WERI-Rb-1 (cell line): ENCODE results near the gene MX2.
"Not testable (repeated sequence)": the region's sequence is repeated elsewhere in the genome, so short reads cannot be mapped to it uniquely, and the experiment has no call there.

Source experiments
- DNase-seq: peaks from one replicate; pipeline ENCODE4 v3.0.0-alpha.2; 2020
- H3K27ac ChIP-seq: fragments of 250-450 bp; sonication (Bioruptor Pico); 2 replicates; pipeline ENCODE4 v1.5.1; 2020; ENCODE audit warnings: mild to moderate bottlenecking, moderate library complexity
- H3K27me3 ChIP-seq: fragments of 250-450 bp; sonication (Bioruptor Pico); 2 replicates; pipeline ENCODE4 v1.5.1; 2021; ENCODE audit warnings: mild to moderate bottlenecking, low read depth, moderate library complexity; ENCODE audit not compliant: insufficient read depth, severe bottlenecking
- H3K36me3 ChIP-seq: fragments of 250-450 bp; sonication (Bioruptor Pico); 2 replicates; pipeline ENCODE4 v1.5.1; 2020; ENCODE audit warnings: mild to moderate bottlenecking, moderate library complexity
- H3K4me3 ChIP-seq: 2 replicates; pipeline ENCODE4 v1.5.1; 2011; ENCODE audit warnings: low read depth, mild to moderate bottlenecking, control low read depth, low read length
- H3K9me3 ChIP-seq: fragments of 250-450 bp; sonication (Bioruptor Pico); 2 replicates; pipeline ENCODE4 v1.5.1; 2021; ENCODE audit warnings: mild to moderate bottlenecking, moderate library complexity; ENCODE audit not compliant: severe bottlenecking
- CTCF ChIP-seq: IDR thresholded peaks from 2 replicates; pipeline ENCODE4 v1.5.1; 2011; ENCODE audit warnings: low read depth, mild to moderate bottlenecking, control low read depth, inconsistent platforms, low read length

The MX2 gene

GRCh38 chr21:41361786-41362604 is at the start of gene MX2:
MX2 (plus strand) TSS chr21:41362027; CDS start chr21:41376907, 14,880 bp downstream.
- no peak within 1 kb of the TSS for H3K27ac ChIP-seq
- H3K36me3 ChIP-seq: no peaks in the 10 kb centered on the region
- TF ChIP-seq CTCF: no peak
- no peaks in the 10 kb centered on the region for H3K27me3 ChIP-seq
- H3K4me3 ChIP-seq: no peak within 1 kb of the TSS
- DNase-seq: no peak
- no peaks in the 10 kb centered on the region for H3K9me3 ChIP-seq

GRCh38 chr21:41313285-41314164 is 48.3 kb upstream of the MX2 start:
- H3K9me3 ChIP-seq, H3K4me3 ChIP-seq, H3K27me3 ChIP-seq, DNase-seq, H3K27ac ChIP-seq, H3K36me3 ChIP-seq: not testable (repeated sequence)

GRCh38 chr21:41315726-41316125 is 46.1 kb upstream of the MX2 start:
- Histone ChIP-seq H3K27ac (no peak overlapping the region), H3K4me3 (no peak overlapping the region), H3K36me3 (no peaks in the 10 kb centered on the region), H3K27me3 (no peaks in the 10 kb centered on the region), H3K9me3 (no peaks in the 10 kb centered on the region)
- TF ChIP-seq CTCF: no peak
- no peak for DNase-seq

- TF ChIP-seq CTCF: no peak
- Histone ChIP-seq H3K36me3 (no peaks in the 10 kb centered on the region), H3K27ac (no peak within 1 kb of the TSS), H3K9me3 (no peaks in the 10 kb centered on the region), H3K4me3 (no peak within 1 kb of the TSS), H3K27me3 (no peaks in the 10 kb centered on the region)
- no peak for DNase-seq
Measured at GRCh38 chr21:41316200-41317062, 45.4 kb upstream of the MX2 start, which contains the start of gene FAM3B. FAM3B (plus strand) TSS chr21:41316801; CDS start chr21:41316880, 79 bp downstream.

GRCh38 chr21:41317063-41317392 is 44.8 kb upstream of the MX2 start:
- DNase-seq: no peak
- H3K9me3 ChIP-seq: no peaks in the 10 kb centered on the region
- TF ChIP-seq CTCF: no peak
- H3K36me3 ChIP-seq: no peaks in the 10 kb centered on the region
- no peaks in the 10 kb centered on the region for H3K27me3 ChIP-seq
- no peak overlapping the region for H3K4me3 ChIP-seq
- no peak overlapping the region for H3K27ac ChIP-seq
